Suppressor macrophage treated with lipopolysaccharide for 4 hours (primary cell): ENCODE results near the gene RCE1.

Source experiments
- DNase-seq: peaks from one replicate; pipeline ENCODE4 v3.0.0-alpha.2; 2020

The RCE1 gene

DNA sequence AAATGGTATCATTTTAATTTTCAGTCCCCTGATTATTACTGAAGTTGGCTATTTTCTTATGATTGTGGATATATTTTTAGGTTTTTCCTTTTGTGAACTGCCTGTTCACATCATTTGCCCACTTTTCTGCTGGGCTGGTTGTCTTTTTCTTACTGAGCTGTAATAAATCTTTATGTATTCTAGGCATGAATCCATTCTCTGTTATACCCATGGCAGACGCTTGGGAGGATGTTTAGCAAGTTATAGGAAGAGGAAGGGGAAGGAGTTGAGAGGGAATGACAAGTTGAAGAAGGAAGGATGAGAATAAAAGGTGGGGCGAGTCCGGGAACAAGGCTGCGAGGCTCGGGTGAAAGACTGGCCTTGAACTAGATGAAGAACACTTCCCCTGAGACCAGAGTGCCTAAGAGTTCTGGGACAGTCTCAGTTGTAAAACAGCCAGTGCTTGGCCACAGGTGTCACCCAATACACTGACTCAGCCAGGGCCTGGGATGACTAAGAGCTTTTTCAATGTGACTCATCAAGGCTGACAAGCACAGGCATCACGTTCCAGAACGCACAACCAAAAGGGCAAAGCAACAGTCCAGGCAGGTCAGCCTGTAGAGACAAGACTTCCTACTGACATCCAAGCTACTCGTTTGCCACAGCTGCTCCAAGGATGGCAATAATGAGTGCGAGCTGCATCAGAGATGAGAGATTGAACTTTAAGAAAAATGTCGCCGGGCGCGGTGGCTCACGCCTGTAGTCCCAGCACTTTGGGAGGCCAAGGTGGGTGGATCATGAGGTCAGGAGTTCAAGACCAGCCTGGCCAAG lies 48.8 kb downstream of the RCE1 start:
- peak; percentile 62 for DNase-seq

DNA sequence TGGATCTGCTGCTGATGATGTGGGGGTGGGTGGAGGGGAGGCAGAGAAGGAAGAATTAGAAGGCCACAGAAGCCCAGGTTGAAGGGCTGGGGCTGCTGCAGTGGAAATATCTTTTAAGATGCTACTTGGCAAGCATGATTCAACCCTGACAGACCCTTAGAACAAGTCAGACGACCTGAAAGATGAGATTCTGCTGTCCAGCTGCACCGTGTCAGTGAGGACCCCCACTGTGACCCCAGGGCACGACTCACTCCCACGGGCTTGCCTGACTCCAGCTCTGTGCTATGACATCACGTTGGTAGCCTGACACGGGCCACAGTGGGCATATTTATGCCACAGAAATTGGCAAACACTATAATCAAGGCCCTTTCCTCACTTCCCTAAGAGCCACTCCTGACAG lies 49.7 kb downstream of the RCE1 start:
- no peak for DNase-seq

DNA sequence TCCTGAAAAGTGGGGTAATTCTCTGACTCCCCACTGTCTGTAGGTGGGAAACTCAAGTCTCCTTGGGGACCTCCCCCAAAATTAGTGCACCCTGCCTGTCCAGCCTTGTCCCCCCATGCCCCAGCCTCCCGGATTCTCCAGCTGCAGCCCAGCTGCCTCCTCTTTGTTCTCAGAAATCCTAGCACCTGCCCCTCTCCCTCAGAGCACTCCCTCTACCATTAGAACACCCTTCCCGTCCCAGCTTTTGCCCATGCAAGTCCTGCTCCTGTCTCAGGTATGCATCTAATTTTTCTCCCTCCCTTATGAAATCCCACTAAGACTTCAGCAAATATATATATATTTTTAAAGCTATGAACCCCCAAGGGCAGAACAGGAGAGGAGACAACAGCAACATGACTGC lies 50.9 kb downstream of the RCE1 start:
- no peak for DNase-seq
